IPS-15b (cell line): Measurements from ENCODE around the gene MKNK1.
"Not testable (repeated sequence)": the region's sequence is repeated elsewhere in the genome, so short reads cannot be mapped to it uniquely, and the experiment has no call there.

Source experiments
- H3K27me3 ChIP-seq: one replicate; pipeline ENCODE4 v1.6.1; 2013; ENCODE audit warnings: low read length; ENCODE audit not compliant: control insufficient read depth, insufficient read depth
- H3K36me3 ChIP-seq: one replicate; pipeline ENCODE4 v1.6.1; 2013; ENCODE audit warnings: low read length; ENCODE audit not compliant: control insufficient read depth, insufficient read depth
- H3K4me1 ChIP-seq: one replicate; pipeline ENCODE4 v1.6.1; 2013; ENCODE audit warnings: mild to moderate bottlenecking, low read length; ENCODE audit not compliant: control insufficient read depth, insufficient read depth
- H3K4me3 ChIP-seq: one replicate; pipeline ENCODE4 v1.5.1; 2013; ENCODE audit warnings: low read depth, low read length
- H3K9ac ChIP-seq: one replicate; pipeline ENCODE4 v1.6.1; 2013; ENCODE audit warnings: low read depth, mild to moderate bottlenecking, low read length
- H3K9me3 ChIP-seq: one replicate; pipeline ENCODE4 v1.6.1; 2013; ENCODE audit warnings: mild to moderate bottlenecking, low read length; ENCODE audit not compliant: control insufficient read depth, insufficient read depth

Gene MKNK1

GRCh38 chr1:46603858-46604549 lies at the start of gene MKNK1:
TSS of gene MKNK1 (minus strand) at chr1:46604268. CDS start at chr1:46583327, 20,941 bp downstream.
- peak within 1 kb of the TSS; percentile 70 for H3K9ac ChIP-seq
- H3K36me3 ChIP-seq, result no peaks in the 10 kb centered on the region
- H3K4me1 ChIP-seq, result peaks cover 6% of the 10 kb centered on the region
- no peaks in the 10 kb centered on the region for H3K9me3 ChIP-seq
- H3K4me3 ChIP-seq, result peak within 1 kb of the TSS; percentile 90
- peaks cover 2% of the 10 kb centered on the region for H3K27me3 ChIP-seq

- Histone ChIP-seq H3K4me1 (no peaks in the 10 kb centered on the region), H3K9me3 (no peaks in the 10 kb centered on the region), H3K4me3 (no peak overlapping the region), H3K27me3 (no peaks in the 10 kb centered on the region), H3K36me3 (peaks cover 5% of the 10 kb centered on the region), H3K9ac (no peak overlapping the region)
Measured at GRCh38 chr1:46653405-46653958, 49.4 kb upstream of the MKNK1 start.

GRCh38 chr1:46652321-46653100 lies 48.4 kb upstream of the MKNK1 start:
- H3K9me3 ChIP-seq, result no peaks in the 10 kb centered on the region
- no peaks in the 10 kb centered on the region for H3K27me3 ChIP-seq
- H3K36me3 ChIP-seq, result peaks cover 5% of the 10 kb centered on the region
- H3K4me1 ChIP-seq, result no peaks in the 10 kb centered on the region
- H3K9ac ChIP-seq, result no peak overlapping the region
- H3K4me3 ChIP-seq, result no peak overlapping the region

GRCh38 chr1:46651152-46651551 lies 47.1 kb upstream of the MKNK1 start:
- H3K27me3 ChIP-seq, H3K36me3 ChIP-seq, H3K4me1 ChIP-seq: not testable (repeated sequence)

GRCh38 chr1:46650491-46650890 lies 46.4 kb upstream of the MKNK1 start:
- H3K27me3 ChIP-seq, result no peaks in the 10 kb centered on the region
- H3K36me3 ChIP-seq, result no peaks in the 10 kb centered on the region
- H3K9me3 ChIP-seq, result no peaks in the 10 kb centered on the region
- H3K9ac ChIP-seq, result no peak overlapping the region
- H3K4me3 ChIP-seq, result no peak overlapping the region
- H3K4me1 ChIP-seq, result no peaks in the 10 kb centered on the region

More at GRCh38 chr1:46651152-46651551, 47.1 kb upstream of the MKNK1 start:
- not testable (repeated sequence) for H3K9me3 ChIP-seq, H3K9ac ChIP-seq, H3K4me3 ChIP-seq

GRCh38 chr1:46649764-46650163 lies 45.7 kb upstream of the MKNK1 start:
- H3K9me3 ChIP-seq, result no peaks in the 10 kb centered on the region
- no peaks in the 10 kb centered on the region for H3K36me3 ChIP-seq
- H3K27me3 ChIP-seq, result no peaks in the 10 kb centered on the region
- no peak overlapping the region for H3K9ac ChIP-seq
- no peak overlapping the region for H3K4me3 ChIP-seq
- H3K4me1 ChIP-seq, result no peaks in the 10 kb centered on the region

GRCh38 chr1:46647611-46648010 lies 43.5 kb upstream of the MKNK1 start:
- no peak overlapping the region for H3K9ac ChIP-seq
- H3K4me1 ChIP-seq, result no peaks in the 10 kb centered on the region
- H3K4me3 ChIP-seq, result no peak overlapping the region
- H3K27me3 ChIP-seq, result no peaks in the 10 kb centered on the region
- peaks cover 5% of the 10 kb centered on the region for H3K36me3 ChIP-seq
- H3K9me3 ChIP-seq, result no peaks in the 10 kb centered on the region

- H3K4me3 ChIP-seq, result no peak overlapping the region
- no peaks in the 10 kb centered on the region for H3K4me1 ChIP-seq
- H3K9ac ChIP-seq, result no peak overlapping the region
- no peaks in the 10 kb centered on the region for H3K9me3 ChIP-seq
- H3K36me3 ChIP-seq, result peaks cover 5% of the 10 kb centered on the region
- no peaks in the 10 kb centered on the region for H3K27me3 ChIP-seq
Measured at GRCh38 chr1:46646844-46647243, 42.8 kb upstream of the MKNK1 start.

- Histone ChIP-seq H3K9me3 (no peaks in the 10 kb centered on the region), H3K27me3 (no peaks in the 10 kb centered on the region), H3K4me3 (no peak overlapping the region), H3K36me3 (peaks cover 5% of the 10 kb centered on the region), H3K9ac (no peak overlapping the region), H3K4me1 (no peaks in the 10 kb centered on the region)
Measured at GRCh38 chr1:46646331-46646730, 42.3 kb upstream of the MKNK1 start.

GRCh38 chr1:46645815-46646214 lies 41.7 kb upstream of the MKNK1 start:
- peaks cover 5% of the 10 kb centered on the region for H3K36me3 ChIP-seq
- H3K4me3 ChIP-seq, result no peak overlapping the region
- no peaks in the 10 kb centered on the region for H3K4me1 ChIP-seq
- no peak overlapping the region for H3K9ac ChIP-seq
- H3K9me3 ChIP-seq, result no peaks in the 10 kb centered on the region
- no peaks in the 10 kb centered on the region for H3K27me3 ChIP-seq

- Histone ChIP-seq H3K9ac (no peak overlapping the region), H3K4me1 (no peaks in the 10 kb centered on the region), H3K4me3 (no peak overlapping the region), H3K27me3 (no peaks in the 10 kb centered on the region), H3K36me3 (peaks cover 5% of the 10 kb centered on the region), H3K9me3 (no peaks in the 10 kb centered on the region)
Measured at GRCh38 chr1:46643368-46643775, 39.3 kb upstream of the MKNK1 start.
